GM19193 (cell line): ENCODE measurements around the gene EPM2AIP1.

Source experiments
- POLR2A ChIP-seq: IDR thresholded peaks from 4 replicates; pipeline ENCODE4 v1.6.1; 2011; ENCODE audit not compliant: insufficient read depth, insufficient read length; ENCODE audit errors: extremely low read depth

The EPM2AIP1 gene

DNA sequence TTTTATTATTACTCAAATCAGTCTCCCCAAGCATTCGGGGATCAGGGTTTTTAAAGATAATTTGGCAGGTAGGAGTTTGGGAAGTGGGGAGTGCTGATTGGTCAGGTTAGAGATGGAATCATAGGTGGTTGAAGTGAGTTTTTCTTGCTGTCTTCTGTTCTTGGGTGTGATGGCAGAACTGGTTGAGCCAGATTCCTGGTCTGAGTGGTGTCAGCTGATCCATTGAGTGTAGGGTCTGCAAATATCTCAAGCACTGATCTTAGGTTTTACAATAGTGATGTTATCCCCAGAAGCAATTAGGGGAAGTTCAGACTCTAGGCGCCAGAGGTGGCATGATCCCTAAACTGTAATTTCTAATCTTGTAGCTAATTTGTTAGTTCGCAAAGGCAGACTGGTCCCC, 27.5 kb downstream of the EPM2AIP1 start:
- TF ChIP-seq POLR2A: no peak

- TF ChIP-seq POLR2A: no peak
These were observed 28.1 kb downstream of the EPM2AIP1 start for GRCh38 chr3:36964817-36965216.

DNA sequence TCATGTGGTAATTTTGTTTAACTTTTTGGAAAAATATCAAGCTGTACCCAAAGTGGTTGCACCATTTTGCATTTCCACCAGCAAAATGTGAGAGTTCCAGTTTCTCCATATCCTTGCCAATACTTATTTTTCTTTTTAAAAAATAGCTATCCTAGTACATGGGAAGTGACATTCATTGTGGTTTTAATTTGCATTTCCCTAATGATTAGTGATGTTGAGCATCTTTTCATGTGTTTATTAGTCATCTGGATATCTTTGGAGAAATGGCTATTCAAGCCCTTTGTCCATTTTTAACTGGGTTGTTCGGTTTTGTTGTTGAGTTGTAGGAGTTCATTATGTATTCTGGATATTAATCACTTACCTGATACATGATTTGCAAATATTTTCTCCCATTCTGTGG, 28.6 kb downstream of the EPM2AIP1 start:
- no peak for TF ChIP-seq POLR2A

DNA sequence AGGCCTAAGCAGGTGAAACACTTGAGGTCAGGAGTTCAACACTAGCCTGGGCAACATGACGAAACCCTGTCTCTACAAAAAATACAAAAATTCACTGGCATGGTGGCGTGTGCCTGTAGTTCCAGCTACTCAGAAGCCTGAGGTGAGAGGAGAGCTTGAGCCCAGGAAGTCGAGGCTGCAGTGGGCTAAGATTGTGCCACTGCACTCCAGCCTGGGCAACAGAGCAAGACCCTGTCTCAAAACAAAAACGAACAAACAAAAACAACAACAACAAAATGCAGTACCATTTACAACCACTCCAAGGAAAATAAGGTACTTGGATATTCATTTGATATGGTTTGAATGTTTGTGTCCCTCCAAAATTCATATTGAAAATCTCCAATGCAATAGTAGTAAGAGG, 32.4 kb downstream of the EPM2AIP1 start:
- TF ChIP-seq POLR2A: no peak

- TF ChIP-seq POLR2A: no peak
These were observed 33.1 kb downstream of the EPM2AIP1 start for GRCh38 chr3:36959821-36960220.

DNA sequence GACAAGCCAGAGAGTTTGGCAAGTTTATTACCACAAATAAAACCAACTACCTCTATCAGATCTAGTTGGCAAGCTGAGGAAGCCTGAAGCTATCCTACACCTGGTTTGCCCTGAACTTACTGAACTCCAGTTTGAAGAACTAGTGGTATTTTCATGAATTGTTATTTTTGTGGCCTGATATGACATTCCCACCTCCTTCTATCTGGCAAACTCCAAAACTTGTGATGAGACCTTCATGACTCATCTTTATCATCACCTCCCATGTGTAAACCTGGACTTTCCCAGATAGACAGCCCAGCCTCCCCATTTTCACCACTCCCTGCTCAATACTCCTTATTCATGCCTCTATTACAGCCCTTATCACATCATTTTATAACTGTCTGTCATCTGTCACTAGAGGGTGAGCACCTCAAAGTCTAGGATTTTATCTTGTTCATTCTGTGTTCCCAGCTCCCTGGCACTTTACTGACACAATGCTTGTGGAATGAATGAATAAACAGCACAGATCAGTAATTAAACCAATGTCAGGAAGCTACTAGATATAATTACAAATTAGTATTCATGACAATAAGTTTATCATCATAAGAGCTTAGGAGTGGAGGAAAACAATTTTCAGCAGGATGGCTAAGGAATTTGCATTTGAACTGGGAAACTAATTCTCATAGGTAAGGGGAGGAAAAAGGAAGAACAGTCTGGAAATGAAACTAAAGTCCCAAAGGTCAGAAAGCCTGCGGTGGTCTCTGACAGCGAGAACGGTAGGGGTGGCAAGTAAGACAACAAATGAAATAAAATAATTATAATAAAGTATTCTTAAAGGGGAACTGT, 34.9 kb downstream of the EPM2AIP1 start:
- TF ChIP-seq POLR2A: no peak

- TF ChIP-seq POLR2A: no peak
These were observed 35.9 kb downstream of the EPM2AIP1 start for GRCh38 chr3:36957063-36957462.

GRCh38 chr3:36956155-36956554, 36.8 kb downstream of the EPM2AIP1 start:
- TF ChIP-seq POLR2A: no peak

- no peak for TF ChIP-seq POLR2A
These were observed 38.3 kb downstream of the EPM2AIP1 start for GRCh38 chr3:36954452-36955134.

GRCh38 chr3:36945333-36945980, 47.5 kb downstream of the EPM2AIP1 start:
- no peak for TF ChIP-seq POLR2A

GRCh38 chr3:36944641-36945270, 48.2 kb downstream of the EPM2AIP1 start, which contains the start of gene TRANK1:
Gene TRANK1 (minus strand): TSS chr3:36945054. CDS start chr3:36944809, 245 bp downstream.
- no peak for TF ChIP-seq POLR2A

DNA sequence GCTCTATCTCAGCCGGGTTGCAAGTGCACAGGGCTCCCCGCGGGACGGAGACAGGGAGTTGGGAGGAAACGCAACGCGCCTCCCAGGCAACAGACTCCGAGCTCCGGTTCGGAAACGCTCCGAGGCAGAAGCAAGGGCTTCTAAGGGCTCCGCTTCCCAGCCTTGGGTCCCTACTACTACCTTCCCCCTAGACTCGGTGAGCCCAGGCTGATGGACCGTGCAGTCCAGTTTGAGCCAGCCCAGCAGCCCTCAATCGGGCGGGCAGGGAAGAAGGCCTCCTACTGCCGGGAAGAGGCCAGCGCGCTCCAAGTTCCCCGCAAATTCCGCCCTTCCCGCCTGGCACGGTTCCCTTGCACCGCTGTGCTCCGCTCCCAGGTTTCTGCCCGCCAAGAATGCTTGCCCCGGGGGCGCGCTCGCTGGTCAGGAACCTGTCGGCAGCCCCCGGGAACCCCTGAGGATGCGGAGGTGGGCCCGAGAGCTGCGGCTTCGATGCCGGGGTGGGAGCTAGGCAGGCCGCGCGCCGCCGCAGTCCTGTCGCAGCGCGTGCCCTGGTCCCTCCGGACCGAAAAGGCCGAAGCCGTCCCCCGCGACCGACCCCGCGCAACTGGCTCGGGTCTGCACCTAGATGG, 48.8 kb downstream of the EPM2AIP1 start:
- no peak for TF ChIP-seq POLR2A

DNA sequence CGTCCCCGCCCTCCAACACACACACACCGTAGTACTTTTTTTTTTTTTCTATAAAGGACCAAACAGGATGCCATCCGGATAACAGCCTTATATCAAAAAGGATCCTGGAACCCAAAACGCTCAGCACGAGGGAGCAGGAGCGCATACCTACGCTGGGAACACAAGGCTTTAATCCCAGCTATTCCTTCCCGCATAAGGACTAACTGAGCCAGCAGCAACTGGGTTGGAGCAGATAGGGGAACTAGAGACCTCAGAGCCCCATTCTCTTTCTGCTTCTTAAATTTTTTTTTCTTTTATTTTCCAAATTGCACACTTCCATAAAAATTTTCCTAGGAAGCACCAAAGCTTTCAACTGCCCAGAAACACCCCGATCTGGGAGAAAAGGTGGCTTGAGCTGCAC, 49.3 kb downstream of the EPM2AIP1 start:
- TF ChIP-seq POLR2A: no peak

DNA sequence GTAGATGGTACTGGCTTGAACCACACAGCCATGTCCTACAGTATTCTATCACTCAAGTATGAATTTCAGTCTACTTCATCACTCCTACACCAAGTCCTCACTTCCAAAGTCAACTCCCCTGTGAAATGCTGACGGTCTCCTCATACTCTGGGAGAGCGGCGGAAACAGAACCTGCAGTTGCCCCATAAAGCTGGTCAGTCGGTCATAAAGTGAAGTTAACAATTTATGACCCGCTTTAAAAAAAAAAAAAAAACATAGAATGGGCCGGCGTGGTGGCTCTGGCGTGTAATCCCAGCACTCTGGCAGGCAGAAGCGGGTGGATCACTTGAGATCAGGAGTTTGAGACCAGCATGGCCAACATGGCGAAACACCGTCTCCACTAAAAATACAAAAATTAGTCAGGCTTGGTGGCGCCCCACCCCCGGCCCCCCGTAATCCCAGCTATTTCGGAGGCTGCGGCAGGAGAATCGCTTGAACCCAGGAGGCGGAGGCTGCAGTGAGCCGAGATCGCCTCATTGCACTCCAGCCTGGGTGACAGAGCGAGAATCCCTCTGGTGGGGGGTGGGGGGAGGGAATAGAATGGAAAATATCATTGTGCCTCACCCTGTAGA, 50.2 kb downstream of the EPM2AIP1 start:
- no peak for TF ChIP-seq POLR2A
